T-cell (primary cell): Measurements from ENCODE around the gene LARGE1. TPM values are rescaled to one million over a fixed set of nuclear protein-coding genes. Genes with fewer than 3 reads are reported as not detected.

Experiments used
- ATAC-seq, 4 experiments: fragments of 200-7000 bp in 3 of 4; fragments of 150-1000 bp in 1 of 4; cut with Tn5 transposase; replicated peaks in 1 of 4; 1 replicate in 3 of 4; 2 replicates in 1 of 4; pipeline ENCODE4 v1.10.0; 2021; ENCODE audit warnings: moderate library complexity in 3 of 4, mild to moderate bottlenecking in 2 of 4, moderate number of reproducible peaks in 1 of 4
- CTCF ChIA-PET, 2 donors: fragments of 300-600 bp; sonication (Branson Sonifier 250); formaldehyde crosslinking; loops; one replicate each; lab custom pipeline; 2022; ENCODE audit warnings: antibody characterized with exemption in 2 of 2; lab: Charles Lee
- POLR2A ChIA-PET, 2 donors: fragments of 300-600 bp; sonication (Branson Sonifier 250); formaldehyde crosslinking; loops; one replicate each; lab custom pipeline; 2022; ENCODE audit warnings: antibody characterized with exemption in 2 of 2; lab: Charles Lee
- DNase-seq, 35 experiments: peaks; one replicate each; pipeline versions ENCODE4 v3.0.0 to v3.0.0-alpha.2; 2013 to 2023
- H3K27ac ChIP-seq: one replicate; pipeline ENCODE4 v1.5.1; 2013; ENCODE audit warnings: low read length
- H3K27me3 ChIP-seq, 2 experiments: replicated peaks in 1 of 2; 1 replicate in 1 of 2; 2 replicates in 1 of 2; pipeline versions ENCODE4 v1.6.1 to v1.7.0; 2013; ENCODE audit warnings: low read length in 1 of 2, mixed read lengths in 1 of 2; ENCODE audit not compliant: control insufficient read depth in 2 of 2, insufficient read depth in 2 of 2; ENCODE audit errors: extremely low read depth in 1 of 2
- H3K36me3 ChIP-seq, 2 donors: 1 replicate in 1 of 2; 2 replicates in 1 of 2; pipeline versions ENCODE4 v1.6.1 to v1.7.0; 2013; ENCODE audit warnings: low read length in 1 of 2; ENCODE audit not compliant: control insufficient read depth in 2 of 2, insufficient read depth in 1 of 2; ENCODE audit errors: extremely low read depth in 1 of 2
- H3K4me1 ChIP-seq, 2 experiments: 1 replicate in 1 of 2; 2 replicates in 1 of 2; pipeline versions ENCODE4 v1.6.1 to v1.7.0; 2013; ENCODE audit warnings: low read length in 2 of 2, mixed read lengths in 1 of 2; ENCODE audit not compliant: insufficient read depth in 2 of 2, control insufficient read depth in 1 of 2; ENCODE audit errors: extremely low read depth in 1 of 2
- H3K4me3 ChIP-seq, 2 donors: 1 replicate in 1 of 2; 2 replicates in 1 of 2; pipeline versions ENCODE4 v1.5.1 to v1.7.0; 2013; ENCODE audit warnings: mild to moderate bottlenecking in 2 of 2, low read length in 1 of 2, moderate library complexity in 1 of 2; ENCODE audit not compliant: control insufficient read depth in 1 of 2; ENCODE audit errors: extremely low read depth in 1 of 2
- H3K9me3 ChIP-seq: 2 replicates; pipeline ENCODE4 v1.7.0; 2013
- H3K27ac Mint-ChIP-seq, 2 donors: one replicate each; pipeline ENCODE4 v1.8.0; 2020 to 2021; ENCODE audit warnings: mild to moderate bottlenecking in 2 of 2, mixed read lengths in 2 of 2
- H3K27me3 Mint-ChIP-seq, 2 donors: one replicate each; pipeline ENCODE4 v1.8.0; 2021 to 2022; ENCODE audit warnings: mixed read lengths in 2 of 2
- H3K36me3 Mint-ChIP-seq: one replicate; pipeline ENCODE4 v1.8.0; 2021; ENCODE audit warnings: mixed read lengths
- H3K4me1 Mint-ChIP-seq, 3 donors: one replicate each; pipeline ENCODE4 v1.8.0; 2020 to 2022; ENCODE audit warnings: mixed read lengths in 3 of 3, mild to moderate bottlenecking in 1 of 3
- H3K4me3 Mint-ChIP-seq, 3 donors: one replicate each; pipeline ENCODE4 v1.8.0; 2020 to 2022; ENCODE audit warnings: mild to moderate bottlenecking in 3 of 3, mixed read lengths in 3 of 3, moderate library complexity in 3 of 3
- H3K9me3 Mint-ChIP-seq, 3 donors: one replicate each; pipeline ENCODE4 v1.8.0; 2020 to 2022; ENCODE audit warnings: mixed read lengths in 3 of 3
- WGBS: methylation state at CpG from one replicate; pipeline ENCODE4 v1.1.5; 2013; ENCODE audit warnings: missing lambda C conversion rate; ENCODE audit not compliant: insufficient coverage; 5-methylcytosine and 5-hydroxymethylcytosine counted together
- total RNA-seq, 35 experiments: library from RNA in 6 of 35; stranded (reverse) in 6 of 35; fragments of 120-200 nt in 1 of 35; gene quantifications; one replicate each; pipeline versions ENCODE4 v1.2.1 to v1.2.4 and lab custom pipeline; 2013 to 2026

Gene LARGE1
- total RNA-seq, 5 donors from 2014 or later (not counting 1 experiment from before 2014, with no cell fraction given) = 0.53 to 6.1 (median 3.0) TPM

GRCh38 chr22:33898121-33898520, 22.2 kb downstream of the LARGE1 start:
- ATAC-seq = no peak
- no peaks in the 10 kb centered on the region for H3K36me3 Mint-ChIP-seq
- peaks cover 0 to 6% (median 0%) of the 10 kb centered on the region in 3 donors for H3K9me3 Mint-ChIP-seq
- Histone ChIP-seq H3K27ac (no peak overlapping the region), H3K27me3 (peaks cover 0 to 3% of the 10 kb centered on the region in 2 experiments), H3K9me3 (no peaks in the 10 kb centered on the region), H3K4me1 (no peaks in the 10 kb centered on the region), H3K4me3 (no peak overlapping the region), H3K36me3 (no peaks in the 10 kb centered on the region)
- H3K27ac Mint-ChIP-seq = no peak overlapping the region
- POLR2A ChIA-PET = no interaction called here
- H3K4me3 Mint-ChIP-seq = no peak overlapping the region
- H3K4me1 Mint-ChIP-seq = no peaks in the 10 kb centered on the region
- no peak for DNase-seq
- CTCF ChIA-PET = no interaction called here
- 56% methylated on average over 4 of the region's 7 CpGs for WGBS
- peaks cover 0 to 10% of the 10 kb centered on the region in 2 donors for H3K27me3 Mint-ChIP-seq

GRCh38 chr22:33897448-33897835, 22.8 kb downstream of the LARGE1 start:
- Histone ChIP-seq H3K4me1 (no peaks in the 10 kb centered on the region), H3K9me3 (no peaks in the 10 kb centered on the region), H3K36me3 (no peaks in the 10 kb centered on the region), H3K27ac (no peak overlapping the region), H3K4me3 (no peak overlapping the region), H3K27me3 (peaks cover 0 to 3% of the 10 kb centered on the region in 2 experiments)
- no peaks in the 10 kb centered on the region for H3K36me3 Mint-ChIP-seq
- H3K9me3 Mint-ChIP-seq = peaks cover 0 to 6% (median 0%) of the 10 kb centered on the region in 3 donors
- H3K4me1 Mint-ChIP-seq = no peaks in the 10 kb centered on the region
- DNase-seq (no peak), ATAC-seq (no peak)
- POLR2A ChIA-PET = no interaction called here
- 87% methylated on average over 7 of the region's 8 CpGs for WGBS
- H3K4me3 Mint-ChIP-seq = no peak overlapping the region
- H3K27ac Mint-ChIP-seq = no peak overlapping the region
- CTCF ChIA-PET = no interaction called here
- peaks cover 0 to 8% of the 10 kb centered on the region in 2 donors for H3K27me3 Mint-ChIP-seq

- H3K9me3 Mint-ChIP-seq = peaks cover 0 to 3% (median 0%) of the 10 kb centered on the region in 3 donors
- Histone ChIP-seq H3K9me3 (no peaks in the 10 kb centered on the region), H3K4me3 (no peak overlapping the region), H3K27ac (no peak overlapping the region), H3K27me3 (peaks cover 0 to 3% of the 10 kb centered on the region in 2 experiments), H3K36me3 (no peaks in the 10 kb centered on the region), H3K4me1 (no peaks in the 10 kb centered on the region)
- ChIA-PET POLR2A (no interaction called here), CTCF (no interaction called here)
- no peak overlapping the region for H3K4me3 Mint-ChIP-seq
- H3K27ac Mint-ChIP-seq = no peak overlapping the region
- no peaks in the 10 kb centered on the region for H3K4me1 Mint-ChIP-seq
- no peaks in the 10 kb centered on the region for H3K36me3 Mint-ChIP-seq
- DNase-seq (no peak), ATAC-seq (no peak)
- WGBS = 59% methylated on average over 8 of the region's 12 CpGs
- peaks cover 0 to 3% of the 10 kb centered on the region in 2 donors for H3K27me3 Mint-ChIP-seq
Measured at GRCh38 chr22:33896575-33897447, 23.5 kb downstream of the LARGE1 start.

- Histone ChIP-seq H3K4me1 (no peaks in the 10 kb centered on the region), H3K9me3 (no peaks in the 10 kb centered on the region), H3K27ac (no peak overlapping the region), H3K4me3 (no peak overlapping the region), H3K27me3 (peaks cover 0 to 3% of the 10 kb centered on the region in 2 experiments), H3K36me3 (no peaks in the 10 kb centered on the region)
- Mint-ChIP-seq H3K4me1 (no peaks in the 10 kb centered on the region), H3K4me3 (no peak overlapping the region), H3K27me3 (peaks cover 0 to 3% of the 10 kb centered on the region in 2 donors), H3K36me3 (no peaks in the 10 kb centered on the region), H3K27ac (no peak overlapping the region), H3K9me3 (peaks cover 0 to 3% (median 0%) of the 10 kb centered on the region in 3 donors)
- DNase-seq (no peak), ATAC-seq (no peak)
- POLR2A ChIA-PET = no interaction called here
- whole genome bisulfite sequencing = 88% methylated on average over 3 of the region's 3 CpGs
- CTCF ChIA-PET = no interaction called here
Measured at GRCh38 chr22:33896154-33896553, 24.1 kb downstream of the LARGE1 start.

- ChIA-PET CTCF (no interaction called here), POLR2A (no interaction called here)
- H3K4me3 Mint-ChIP-seq = no peak overlapping the region
- H3K9me3 Mint-ChIP-seq = peaks cover 0 to 3% (median 0%) of the 10 kb centered on the region in 3 donors
- H3K9me3 ChIP-seq = no peaks in the 10 kb centered on the region
- H3K4me1 ChIP-seq = no peaks in the 10 kb centered on the region
- H3K27ac ChIP-seq = no peak overlapping the region
- no peaks in the 10 kb centered on the region for H3K36me3 Mint-ChIP-seq
- no peak for DNase-seq
- no peak overlapping the region for H3K4me3 ChIP-seq
- no peaks in the 10 kb centered on the region for H3K36me3 ChIP-seq
- no peaks in the 10 kb centered on the region for H3K4me1 Mint-ChIP-seq
- ATAC-seq = no peak
- WGBS = 71% methylated on average over 2 of the region's 2 CpGs
- no peak overlapping the region for H3K27ac Mint-ChIP-seq
- peaks cover 0 to 3% of the 10 kb centered on the region in 2 donors for H3K27me3 Mint-ChIP-seq
- H3K27me3 ChIP-seq = no peaks in the 10 kb centered on the region
Measured at GRCh38 chr22:33895444-33895843, 24.8 kb downstream of the LARGE1 start.

- 100% methylated on average over 2 of the region's 2 CpGs for WGBS
- no peak overlapping the region for H3K4me3 ChIP-seq
- no peak overlapping the region for H3K27ac ChIP-seq
- H3K27me3 ChIP-seq = no peaks in the 10 kb centered on the region
- no peak for DNase-seq
- peaks cover 0 to 3% of the 10 kb centered on the region in 2 donors for H3K27me3 Mint-ChIP-seq
- peaks cover 0 to 3% (median 0%) of the 10 kb centered on the region in 3 donors for H3K9me3 Mint-ChIP-seq
- H3K27ac Mint-ChIP-seq = no peak overlapping the region
- CTCF ChIA-PET = no interaction called here
- no peaks in the 10 kb centered on the region for H3K36me3 ChIP-seq
- POLR2A ChIA-PET = interaction anchor here in 1 of 2 donors (0.7 kb wide), 1 partner anchor 1127 kb away, joined by 4 read pairs; no protein-coding TSS in a partner anchor
- no peak for ATAC-seq
- no peak overlapping the region for H3K4me3 Mint-ChIP-seq
- H3K4me1 Mint-ChIP-seq = no peaks in the 10 kb centered on the region
- no peaks in the 10 kb centered on the region for H3K4me1 ChIP-seq
- H3K9me3 ChIP-seq = no peaks in the 10 kb centered on the region
- H3K36me3 Mint-ChIP-seq = no peaks in the 10 kb centered on the region
Measured at GRCh38 chr22:33894515-33894914, 25.8 kb downstream of the LARGE1 start.
